Fibroblast of peridontal ligament (primary cell): ENCODE measurements around the gene C14orf93.

Source experiments
- DNase-seq: peaks from one replicate; pipeline ENCODE4 v3.0.0-alpha.2; 2010; ENCODE audit errors: extremely low read depth

C14orf93 gene

GRCh38 chr14:23045419-23046357 is 35.7 kb upstream of the C14orf93 start:
- no peak for DNase-seq

- DNase-seq = no peak
Observed at GRCh38 chr14:23044840-23045239, 34.9 kb upstream of the C14orf93 start.

GRCh38 chr14:23043754-23044153 is 33.8 kb upstream of the C14orf93 start:
- no peak for DNase-seq

- DNase-seq = no peak
Observed at GRCh38 chr14:23043145-23043544, 33.2 kb upstream of the C14orf93 start.

- DNase-seq = no peak
Observed at GRCh38 chr14:23042162-23042965, 32.4 kb upstream of the C14orf93 start, which contains the start of gene PSMB11. PSMB11 (plus strand) TSS chr14:23042212; CDS start chr14:23042226, 14 bp downstream.

- no peak for DNase-seq
Observed at GRCh38 chr14:23041729-23042128, 31.8 kb upstream of the C14orf93 start.

- no peak for DNase-seq
Observed at GRCh38 chr14:23040100-23040499, 30.2 kb upstream of the C14orf93 start.

GRCh38 chr14:23035303-23036144 is 25.6 kb upstream of the C14orf93 start:
- DNase-seq = no peak

GRCh38 chr14:23034498-23035302 is 24.8 kb upstream of the C14orf93 start, which contains the start of gene PSMB5:
PSMB5 (minus strand) TSS chr14:23034900; CDS start chr14:23034881, 19 bp downstream.
- DNase-seq = peak; percentile 96

- DNase-seq = peak; percentile 19
Observed at GRCh38 chr14:23033801-23034497, 24.0 kb upstream of the C14orf93 start.

GRCh38 chr14:23033251-23033727 is 23.3 kb upstream of the C14orf93 start:
- no peak for DNase-seq

- DNase-seq = no peak
Observed at GRCh38 chr14:23030936-23031335, 21.0 kb upstream of the C14orf93 start.

GRCh38 chr14:23028799-23029198 is 18.9 kb upstream of the C14orf93 start:
- no peak for DNase-seq

GRCh38 chr14:23025151-23025814 is 15.3 kb upstream of the C14orf93 start:
- no peak for DNase-seq

- no peak for DNase-seq
Observed at GRCh38 chr14:23024612-23025075, 14.7 kb upstream of the C14orf93 start.

GRCh38 chr14:23023795-23024152 is 13.8 kb upstream of the C14orf93 start:
- DNase-seq = no peak

- DNase-seq = no peak
Observed at GRCh38 chr14:23023022-23023794, 13.3 kb upstream of the C14orf93 start.

- DNase-seq = no peak
Observed at GRCh38 chr14:23021889-23022442, 12.0 kb upstream of the C14orf93 start.
